Panc1 (cell line): ENCODE data around the gene PRXL2A. TPM values are rescaled to one million over a fixed set of nuclear protein-coding genes. Genes with fewer than 3 reads are reported as not detected.
A peak's percentile ranks its signal among the peaks of the same experiment; 100 is the strongest.

Experiments
- ATAC-seq: fragments of 200-7000 bp; cut with Tn5 transposase; 2 replicates; pipeline ENCODE4 v1.9.1; 2020; ENCODE audit warnings: mild to moderate bottlenecking, moderate library complexity
- BruUV-seq: library from RNA; stranded (reverse); fragments of 400-500 nt; replicated peaks from 2 replicates; lab custom pipeline; 2021; lab: Mats Ljungman, UMichigan
- CTCF ChIA-PET: fragments of 300-600 bp; sonication (Branson Sonifier 250); formaldehyde crosslinking; loops from one replicate; lab custom pipeline; 2022; ENCODE audit warnings: antibody characterized with exemption; lab: Charles Lee
- POLR2A ChIA-PET: fragments of 300-600 bp; sonication (Branson Sonifier 250); formaldehyde crosslinking; loops from one replicate; lab custom pipeline; 2022; ENCODE audit warnings: antibody characterized with exemption; lab: Charles Lee
- DNase-seq: peaks from one replicate; pipeline ENCODE4 v3.0.0-alpha.2; 2010; ENCODE audit warnings: low read depth, low spot score
- H3K27ac ChIP-seq: 2 replicates; pipeline ENCODE4 v1.5.1; 2011; ENCODE audit warnings: mild to moderate bottlenecking, low read length, inconsistent platforms
- H3K27me3 ChIP-seq: fragments of 200-500 bp; sonication (Bioruptor generic); 2 replicates; pipeline ENCODE4 v1.6.0; 2014; ENCODE audit warnings: low read length, inconsistent platforms; ENCODE audit not compliant: control insufficient read depth, insufficient read depth
- H3K36me3 ChIP-seq: fragments of 200-500 bp; sonication (Bioruptor generic); 2 replicates; pipeline ENCODE4 v1.5.1; 2014; ENCODE audit warnings: inconsistent platforms, mild to moderate bottlenecking, low read length, moderate library complexity; ENCODE audit not compliant: control insufficient read depth, insufficient read depth
- H3K4me1 ChIP-seq: 2 replicates; pipeline ENCODE4 v1.5.1; 2011; ENCODE audit warnings: inconsistent platforms, mild to moderate bottlenecking, low read length, moderate library complexity; ENCODE audit not compliant: control insufficient read depth, insufficient read depth
- H3K4me3 ChIP-seq, 2 experiments: 2 replicates each; pipeline ENCODE4 v1.5.1; 2011 to 2012; ENCODE audit warnings: low read depth in 2 of 2, low read length in 2 of 2, mild to moderate bottlenecking in 2 of 2, inconsistent platforms in 1 of 2, moderate library complexity in 1 of 2
- H3K9me3 ChIP-seq: fragments of 200-500 bp; sonication (Bioruptor generic); 2 replicates; pipeline ENCODE4 v1.5.1; 2014; ENCODE audit warnings: low read depth, mild to moderate bottlenecking, inconsistent platforms, low read length, moderate library complexity; ENCODE audit not compliant: control insufficient read depth, insufficient read depth
- POLR2AphosphoS5 ChIP-seq: IDR thresholded peaks from 2 replicates; pipeline ENCODE4 v1.6.1; 2012; ENCODE audit warnings: mild to moderate bottlenecking, low read depth, low read length, moderate library complexity
- SIN3A ChIP-seq: IDR thresholded peaks from 2 replicates; pipeline ENCODE4 v1.6.1; 2012; ENCODE audit warnings: low read depth, mild to moderate bottlenecking, low read length, moderate library complexity, borderline replicate concordance; ENCODE audit not compliant: insufficient read depth
- TCF7L2 ChIP-seq: IDR thresholded peaks from 2 replicates; pipeline ENCODE4 v1.6.1; 2011; ENCODE audit warnings: mild to moderate bottlenecking, low read depth, low read length, inconsistent platforms
- in situ Hi-C: cut with HindIII; loops from 2 replicates; pipeline ENCODE4 v1.10.0; 2016; ENCODE audit warnings: low sequenced_read_pairs, low pct_unique_long_range_greater_than_20kb
- intact Hi-C: fragments of 100-400 bp; cut with micrococcal nuclease; formaldehyde crosslinking; loops from one replicate; pipeline ENCODE4 v1.10.0; 2022; ENCODE audit not compliant: unreplicated experiment
- total RNA-seq: library from RNA; stranded (reverse); gene quantifications from one replicate; pipeline ENCODE4 v1.2.1, GENCODE V29; 2021; ENCODE audit not compliant: unreplicated experiment
- TF ChIP-seq, protein P1 (sequence below), 2 experiments: IDR thresholded peaks; 2 replicates each; pipeline ENCODE4 v1.6.1; 2011 to 2012; ENCODE audit warnings: low read depth in 2 of 2, control low read depth in 1 of 2, low read length in 1 of 2, mild to moderate bottlenecking in 1 of 2, moderate library complexity in 1 of 2; ENCODE audit not compliant: insufficient read depth in 1 of 2
- TF ChIP-seq, protein P2 (sequence below): fragments of 450-650 bp; IDR thresholded peaks from 2 replicates; pipeline ENCODE4 v1.5.1; 2017; ENCODE audit warnings: mild to moderate bottlenecking

PRXL2A gene
- total RNA-seq, 1 experiment from 2014 or later: 89.0 TPM

DNA sequence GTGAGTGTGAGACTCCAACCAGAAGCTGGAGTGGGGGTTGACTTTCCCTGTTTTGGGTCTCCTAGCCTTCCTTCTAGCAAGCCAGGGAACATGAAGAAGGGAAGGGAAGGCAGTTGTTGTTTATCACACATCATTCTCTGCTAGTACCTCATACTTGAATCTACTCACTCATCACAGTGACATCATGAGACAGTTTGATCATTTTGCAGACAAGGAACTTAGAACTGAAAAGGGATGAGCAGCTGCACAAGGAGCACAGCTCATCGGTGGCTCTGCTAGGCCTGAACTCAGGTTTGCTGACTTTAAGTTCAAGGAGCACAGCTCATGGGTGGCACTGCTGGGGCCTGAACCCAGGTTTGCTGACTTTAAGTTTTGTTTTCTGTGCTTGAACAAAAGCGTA lies 19.2 kb downstream of the PRXL2A start:
- no peaks in the 10 kb centered on the region for H3K27me3 ChIP-seq
- no TSS peak for BruUV-seq
- no peaks in the 10 kb centered on the region for H3K36me3 ChIP-seq
- intact Hi-C loops (no loop called here), in situ Hi-C loops (no loop called here)
- ChIA-PET CTCF (no interaction called here), POLR2A (no interaction called here)
- DNase-seq (no peak), ATAC-seq (no peak)
- H3K4me3 ChIP-seq: no peak overlapping the region
- no peak for TF ChIP-seq SIN3A
- TF ChIP-seq TCF7L2: no peak
- TF ChIP-seq, protein P1, sequence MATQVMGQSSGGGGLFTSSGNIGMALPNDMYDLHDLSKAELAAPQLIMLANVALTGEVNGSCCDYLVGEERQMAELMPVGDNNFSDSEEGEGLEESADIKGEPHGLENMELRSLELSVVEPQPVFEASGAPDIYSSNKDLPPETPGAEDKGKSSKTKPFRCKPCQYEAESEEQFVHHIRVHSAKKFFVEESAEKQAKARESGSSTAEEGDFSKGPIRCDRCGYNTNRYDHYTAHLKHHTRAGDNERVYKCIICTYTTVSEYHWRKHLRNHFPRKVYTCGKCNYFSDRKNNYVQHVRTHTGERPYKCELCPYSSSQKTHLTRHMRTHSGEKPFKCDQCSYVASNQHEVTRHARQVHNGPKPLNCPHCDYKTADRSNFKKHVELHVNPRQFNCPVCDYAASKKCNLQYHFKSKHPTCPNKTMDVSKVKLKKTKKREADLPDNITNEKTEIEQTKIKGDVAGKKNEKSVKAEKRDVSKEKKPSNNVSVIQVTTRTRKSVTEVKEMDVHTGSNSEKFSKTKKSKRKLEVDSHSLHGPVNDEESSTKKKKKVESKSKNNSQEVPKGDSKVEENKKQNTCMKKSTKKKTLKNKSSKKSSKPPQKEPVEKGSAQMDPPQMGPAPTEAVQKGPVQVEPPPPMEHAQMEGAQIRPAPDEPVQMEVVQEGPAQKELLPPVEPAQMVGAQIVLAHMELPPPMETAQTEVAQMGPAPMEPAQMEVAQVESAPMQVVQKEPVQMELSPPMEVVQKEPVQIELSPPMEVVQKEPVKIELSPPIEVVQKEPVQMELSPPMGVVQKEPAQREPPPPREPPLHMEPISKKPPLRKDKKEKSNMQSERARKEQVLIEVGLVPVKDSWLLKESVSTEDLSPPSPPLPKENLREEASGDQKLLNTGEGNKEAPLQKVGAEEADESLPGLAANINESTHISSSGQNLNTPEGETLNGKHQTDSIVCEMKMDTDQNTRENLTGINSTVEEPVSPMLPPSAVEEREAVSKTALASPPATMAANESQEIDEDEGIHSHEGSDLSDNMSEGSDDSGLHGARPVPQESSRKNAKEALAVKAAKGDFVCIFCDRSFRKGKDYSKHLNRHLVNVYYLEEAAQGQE (IDR thresholded peaks at IDR 0.05; ENCODE audit: insufficient read depth in 1 of 2, low read depth in 2 of 2, low read length in 1 of 2): no peak
- TF ChIP-seq POLR2AphosphoS5: no peak
- TF ChIP-seq, protein P2, sequence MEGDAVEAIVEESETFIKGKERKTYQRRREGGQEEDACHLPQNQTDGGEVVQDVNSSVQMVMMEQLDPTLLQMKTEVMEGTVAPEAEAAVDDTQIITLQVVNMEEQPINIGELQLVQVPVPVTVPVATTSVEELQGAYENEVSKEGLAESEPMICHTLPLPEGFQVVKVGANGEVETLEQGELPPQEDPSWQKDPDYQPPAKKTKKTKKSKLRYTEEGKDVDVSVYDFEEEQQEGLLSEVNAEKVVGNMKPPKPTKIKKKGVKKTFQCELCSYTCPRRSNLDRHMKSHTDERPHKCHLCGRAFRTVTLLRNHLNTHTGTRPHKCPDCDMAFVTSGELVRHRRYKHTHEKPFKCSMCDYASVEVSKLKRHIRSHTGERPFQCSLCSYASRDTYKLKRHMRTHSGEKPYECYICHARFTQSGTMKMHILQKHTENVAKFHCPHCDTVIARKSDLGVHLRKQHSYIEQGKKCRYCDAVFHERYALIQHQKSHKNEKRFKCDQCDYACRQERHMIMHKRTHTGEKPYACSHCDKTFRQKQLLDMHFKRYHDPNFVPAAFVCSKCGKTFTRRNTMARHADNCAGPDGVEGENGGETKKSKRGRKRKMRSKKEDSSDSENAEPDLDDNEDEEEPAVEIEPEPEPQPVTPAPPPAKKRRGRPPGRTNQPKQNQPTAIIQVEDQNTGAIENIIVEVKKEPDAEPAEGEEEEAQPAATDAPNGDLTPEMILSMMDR: no peak
- H3K9me3 ChIP-seq: no peaks in the 10 kb centered on the region
- H3K4me1 ChIP-seq: no peaks in the 10 kb centered on the region
- H3K27ac ChIP-seq: no peak overlapping the region

GRCh38 chr10:80429521-80429973 lies 21.2 kb downstream of the PRXL2A start:
- ChIA-PET POLR2A (no interaction called here), CTCF (interaction anchor here (0.6 kb wide), 1 partner anchor 47 kb away, joined by 6 read pairs; no protein-coding TSS in a partner anchor)
- ATAC-seq (peak; percentile 86; the same call in 1 of the 2 replicates), DNase-seq (no peak)
- H3K4me3 ChIP-seq: no peak overlapping the region
- H3K36me3 ChIP-seq: no peaks in the 10 kb centered on the region
- BruUV-seq: no TSS peak
- H3K4me1 ChIP-seq: no peaks in the 10 kb centered on the region
- TF ChIP-seq SIN3A (no peak), POLR2AphosphoS5 (no peak), TCF7L2 (no peak)
- TF ChIP-seq, protein P1 (IDR thresholded peaks at IDR 0.05; ENCODE audit: insufficient read depth in 1 of 2, low read depth in 2 of 2, low read length in 1 of 2): no peak
- TF ChIP-seq, protein P2: no peak
- no peaks in the 10 kb centered on the region for H3K27me3 ChIP-seq
- no peaks in the 10 kb centered on the region for H3K9me3 ChIP-seq
- intact Hi-C loops (no loop called here), in situ Hi-C loops (no loop called here)
- H3K27ac ChIP-seq: no peak overlapping the region
